HG03175 (cell line): ENCODE results near the gene COLQ.
"Not testable (repeated sequence)": the region's sequence is repeated elsewhere in the genome, so short reads cannot be mapped to it uniquely, and the experiment has no call there.

Experiments used
- ATAC-seq: cut with Tn5 transposase; IDR thresholded peaks from one replicate; pipeline ENCODE4 v1.9.1; 2021; ENCODE audit warnings: mild to moderate bottlenecking, moderate library complexity; ENCODE audit not compliant: unreplicated experiment

Gene COLQ

DNA sequence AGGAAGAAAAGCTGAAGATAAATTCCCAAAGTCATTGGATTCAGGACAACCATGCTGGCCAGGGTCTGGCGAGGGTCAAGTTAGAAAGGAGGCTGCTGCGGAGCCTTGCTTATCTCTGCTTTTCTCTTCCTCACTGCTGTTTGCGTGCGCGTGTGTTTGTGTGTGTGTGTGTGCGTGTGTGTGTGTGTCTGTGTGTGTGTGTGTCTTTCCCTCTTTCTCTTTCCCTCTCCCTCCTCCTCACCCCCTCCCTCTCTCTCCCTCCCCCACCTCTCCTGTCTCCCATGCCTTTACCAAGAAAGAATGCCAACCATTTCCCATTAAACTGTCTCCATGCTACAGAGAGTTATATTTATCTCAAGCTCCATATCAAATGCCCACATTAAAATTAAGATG is at the start of gene COLQ:
COLQ (minus strand) TSS at position 134 of the 393 bp plus-strand sequence; CDS start at position 53, 81 bp downstream.
- no peak for ATAC-seq

DNA sequence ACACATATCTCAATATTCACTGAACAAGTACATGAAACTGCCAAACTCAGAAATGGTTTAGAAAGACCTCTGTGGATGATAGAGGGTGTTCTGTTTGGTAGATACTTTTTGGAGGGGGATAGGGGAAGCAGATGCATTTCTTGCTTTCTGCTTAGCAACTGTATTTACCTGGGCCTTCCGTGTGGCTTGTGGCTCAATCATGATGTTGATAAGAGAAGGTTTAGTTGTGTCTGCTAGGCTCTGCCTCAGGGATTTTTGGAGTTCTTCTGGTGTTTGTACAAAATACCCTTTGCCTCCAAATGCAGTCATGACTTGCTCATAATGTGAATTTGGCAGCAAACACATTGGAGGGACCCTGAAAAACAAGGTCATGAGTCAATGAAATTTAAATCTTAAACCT is 41.7 kb upstream of the COLQ start:
- no peak for ATAC-seq

DNA sequence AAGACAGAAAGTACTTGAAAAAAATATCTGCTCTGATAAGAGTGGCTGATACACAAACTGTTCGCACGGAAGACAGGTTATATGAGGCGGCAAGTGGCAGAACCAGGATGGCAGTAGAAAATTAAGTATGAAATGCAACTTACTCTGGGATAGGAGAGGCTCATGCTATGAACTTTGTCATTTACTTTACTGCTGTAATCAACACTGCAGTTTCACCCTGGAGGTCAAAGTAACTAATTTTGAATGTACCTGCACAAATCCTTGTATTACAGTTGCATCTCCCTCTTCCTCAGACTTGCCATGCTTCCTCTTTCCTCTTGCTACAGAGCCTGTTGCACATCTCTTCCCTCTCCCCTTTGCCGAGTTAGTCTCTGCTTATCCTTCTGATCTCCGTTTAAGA is 41.1 kb upstream of the COLQ start:
- no peak for ATAC-seq

DNA sequence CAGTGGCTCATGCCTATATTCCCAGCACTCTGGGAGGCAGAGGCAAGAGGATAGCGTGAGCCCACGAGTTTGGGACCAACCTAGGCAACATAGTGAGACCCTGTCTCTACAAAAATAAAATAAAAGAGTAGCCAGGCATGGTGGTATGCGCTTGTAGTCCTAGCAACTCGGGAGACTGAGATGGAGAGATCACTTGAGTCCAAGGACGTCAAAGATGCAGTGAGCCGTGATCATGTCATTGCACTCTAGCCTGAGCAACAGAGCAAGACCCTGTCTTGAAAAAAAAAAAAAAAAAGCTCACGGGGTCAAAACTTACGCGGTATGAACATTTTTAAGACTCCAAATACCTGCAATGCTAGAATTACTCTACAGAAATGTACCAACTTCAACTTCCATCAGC is 37.1 kb upstream of the COLQ start:
- ATAC-seq = no peak

DNA sequence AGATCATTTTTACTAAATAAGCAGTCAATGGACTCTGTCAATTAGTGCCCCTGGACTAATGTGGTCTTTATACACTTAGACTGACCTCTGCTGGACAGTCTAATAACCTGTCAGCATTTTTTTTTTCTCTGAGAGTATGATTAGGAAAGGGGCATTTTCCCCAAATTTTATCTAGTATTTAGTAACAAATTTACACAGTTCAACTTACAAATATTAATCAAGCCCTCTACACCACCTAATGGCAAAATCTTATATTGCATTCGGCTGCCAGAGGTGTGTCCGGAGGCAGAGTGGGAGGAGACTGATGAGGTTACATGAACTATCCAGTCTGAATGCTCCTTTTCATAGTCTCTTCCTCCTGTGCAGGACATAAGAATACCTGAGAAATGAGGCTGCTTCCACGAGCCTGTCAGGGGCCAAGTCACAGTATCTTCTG is 36.0 kb upstream of the COLQ start:
- ATAC-seq = peak; percentile 74

DNA sequence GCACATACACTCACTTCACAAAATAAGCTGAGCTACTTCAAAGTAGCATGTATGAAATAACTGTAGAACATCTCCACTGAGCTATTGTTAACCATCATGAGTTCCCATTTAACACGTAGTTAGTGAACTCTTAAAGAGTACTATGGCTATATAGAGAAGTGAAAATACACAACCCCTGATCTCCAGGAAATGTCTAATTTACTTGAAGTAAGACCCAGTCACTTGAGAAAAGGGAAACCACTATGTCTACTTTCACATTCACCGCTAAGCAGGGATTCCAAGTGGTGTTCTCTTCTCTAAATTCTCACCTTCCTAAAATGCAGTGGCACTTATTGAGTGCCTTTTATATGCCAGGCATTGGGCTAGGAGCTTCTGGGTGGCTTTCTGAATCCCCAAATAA is 35.0 kb upstream of the COLQ start:
- peak; percentile 88 for ATAC-seq

DNA sequence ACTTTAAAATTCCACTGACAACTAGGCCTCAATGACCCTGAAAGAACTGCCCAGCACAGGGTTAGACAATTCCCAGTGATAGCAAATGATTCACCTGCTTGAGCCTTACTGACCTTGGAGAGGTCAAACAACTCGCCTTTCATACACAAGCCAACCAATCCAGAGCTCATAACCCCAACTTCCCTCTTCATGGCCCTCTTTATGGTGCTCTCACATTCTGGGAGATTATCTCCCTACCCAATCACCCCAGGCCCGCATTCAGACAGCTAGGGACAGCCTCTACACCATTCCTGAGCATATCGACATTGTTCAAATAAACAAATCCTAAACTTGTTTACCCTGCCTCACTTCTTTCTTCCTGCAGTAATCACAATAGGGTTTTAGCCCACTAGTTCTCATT is 32.2 kb upstream of the COLQ start:
- ATAC-seq = no peak

DNA sequence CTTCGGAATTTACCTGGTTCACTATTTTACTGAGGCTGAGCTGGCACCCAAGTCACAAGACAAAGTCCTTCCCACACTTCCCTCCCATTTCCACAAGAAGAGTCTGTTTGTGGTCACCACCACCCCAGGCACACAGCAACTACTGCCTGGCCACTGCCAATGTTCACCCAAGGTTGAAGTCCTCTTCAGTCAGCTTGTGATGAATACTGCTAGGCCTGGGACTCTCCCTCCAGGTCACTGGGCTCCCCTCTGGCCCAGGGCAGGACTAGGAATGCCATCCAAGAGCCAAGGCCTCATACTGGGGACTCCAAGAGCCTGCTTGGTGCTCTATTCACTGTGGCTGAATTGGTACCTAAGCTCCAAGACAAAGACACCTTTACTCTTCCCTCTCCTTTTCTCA is 30.4 kb upstream of the COLQ start:
- no peak for ATAC-seq

DNA sequence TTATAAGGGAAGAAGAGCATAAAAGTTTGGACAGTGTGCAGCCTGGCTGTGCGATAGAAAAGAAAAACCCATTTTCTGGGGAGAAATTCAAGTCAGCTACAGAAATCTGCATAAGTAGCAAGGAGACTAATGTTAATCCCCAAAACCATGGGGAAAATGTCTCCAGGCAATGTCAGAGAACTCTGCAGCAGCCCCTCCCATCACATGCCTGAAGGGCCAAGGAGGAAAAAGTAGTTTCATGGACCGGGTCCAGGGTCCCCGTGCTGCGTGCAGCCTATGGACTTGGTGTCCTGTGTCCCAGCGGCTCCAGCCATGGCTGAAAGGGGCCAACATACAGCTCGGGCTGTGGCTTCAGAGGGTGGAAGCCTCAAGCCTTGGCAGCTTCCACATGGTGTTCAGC is 28.3 kb upstream of the COLQ start:
- ATAC-seq = no peak

DNA sequence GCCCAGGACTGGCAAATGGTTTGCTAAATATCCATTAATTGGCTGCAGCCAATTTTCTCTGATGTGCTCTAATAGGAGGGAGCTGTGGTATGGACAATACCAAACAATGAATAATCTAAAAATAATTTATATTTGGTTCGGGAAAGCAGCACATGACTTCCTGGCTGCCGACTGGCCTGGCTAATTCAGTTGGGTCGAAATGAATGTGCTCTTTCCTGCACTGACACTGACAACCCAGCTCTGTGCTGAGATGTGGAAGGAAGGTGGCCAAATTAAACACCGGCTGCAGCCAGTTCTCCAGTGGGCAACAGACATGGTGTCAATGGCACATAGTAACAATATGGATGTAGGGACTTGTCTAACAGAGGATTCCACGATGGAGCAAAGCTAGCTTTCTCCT is 21.1 kb upstream of the COLQ start:
- ATAC-seq = no peak

DNA sequence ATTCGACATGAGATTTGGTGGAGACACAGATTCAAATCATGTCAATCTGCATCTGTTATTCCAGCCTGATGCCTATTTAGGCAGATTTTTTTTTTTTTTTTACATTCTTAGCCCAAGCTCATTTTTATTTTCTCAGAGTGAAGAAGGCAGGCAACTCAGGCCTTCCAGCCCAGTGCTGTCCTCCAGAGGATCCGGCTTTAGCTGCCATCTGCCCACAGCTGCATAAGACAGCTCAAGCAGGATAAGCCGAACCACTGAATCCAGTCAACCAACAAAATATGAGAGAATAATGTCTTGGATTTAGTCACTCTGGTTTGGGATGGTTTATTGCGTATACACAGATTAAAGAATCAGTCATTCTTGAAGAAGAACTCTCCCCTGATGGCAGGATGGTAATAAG is 19.9 kb upstream of the COLQ start:
- ATAC-seq = no peak

DNA sequence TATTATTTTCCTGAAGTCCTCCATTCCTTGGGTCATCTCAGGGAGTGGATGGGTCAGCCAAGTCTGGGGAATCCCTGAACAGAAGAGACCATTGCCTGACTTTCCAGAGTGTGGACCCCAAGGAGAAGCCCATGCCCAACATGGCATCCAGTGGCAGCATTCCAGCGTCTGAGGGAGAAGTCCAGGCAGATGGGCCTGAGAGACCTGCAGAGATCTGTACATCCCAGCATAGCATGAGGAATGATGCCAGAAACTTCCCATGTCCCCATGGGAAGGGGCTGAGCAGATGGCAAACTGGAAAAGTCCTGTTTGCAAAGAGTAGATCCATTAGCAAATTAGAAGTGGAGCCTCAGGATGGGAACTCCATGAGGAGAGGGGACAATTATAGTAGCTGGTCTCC is 17.6 kb upstream of the COLQ start:
- no peak for ATAC-seq

DNA sequence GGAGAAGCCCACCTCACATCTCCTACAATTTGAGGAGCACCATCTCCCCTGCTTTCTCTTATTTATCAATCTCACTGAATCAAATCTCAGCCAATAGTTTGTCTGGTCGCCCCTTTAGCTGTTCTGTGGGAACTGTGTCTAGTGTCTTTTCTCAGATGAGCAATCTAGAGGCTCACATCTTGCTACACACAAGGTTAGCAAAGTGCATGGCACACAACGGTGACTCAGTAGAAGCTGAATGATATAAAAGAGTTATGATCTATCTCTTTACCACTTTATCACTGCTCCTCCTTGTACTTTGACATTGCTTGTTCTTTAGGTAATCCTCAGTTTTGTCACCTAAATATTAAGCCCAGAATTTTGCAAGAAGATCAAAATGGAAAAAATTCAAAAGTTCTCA is 16.8 kb upstream of the COLQ start:
- ATAC-seq = no peak

DNA sequence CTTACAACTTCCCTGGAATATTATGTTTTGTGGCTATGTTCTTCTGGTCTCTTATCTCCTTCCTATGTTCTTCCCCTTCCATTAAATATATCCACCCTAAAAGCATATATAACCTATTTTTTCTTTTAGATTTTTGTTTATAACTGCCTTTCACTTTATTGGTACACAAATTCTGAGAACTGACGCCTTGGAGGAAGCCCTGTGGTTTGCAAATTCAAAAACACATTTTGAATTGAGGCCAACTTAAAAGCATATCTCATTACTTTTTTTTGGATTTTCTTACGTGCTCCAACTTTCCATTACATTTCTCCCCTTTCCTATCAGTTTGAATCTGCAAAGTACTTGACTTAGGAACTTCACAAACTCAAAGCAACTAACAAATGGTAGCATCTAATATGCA is 15.3 kb upstream of the COLQ start:
- no peak for ATAC-seq

DNA sequence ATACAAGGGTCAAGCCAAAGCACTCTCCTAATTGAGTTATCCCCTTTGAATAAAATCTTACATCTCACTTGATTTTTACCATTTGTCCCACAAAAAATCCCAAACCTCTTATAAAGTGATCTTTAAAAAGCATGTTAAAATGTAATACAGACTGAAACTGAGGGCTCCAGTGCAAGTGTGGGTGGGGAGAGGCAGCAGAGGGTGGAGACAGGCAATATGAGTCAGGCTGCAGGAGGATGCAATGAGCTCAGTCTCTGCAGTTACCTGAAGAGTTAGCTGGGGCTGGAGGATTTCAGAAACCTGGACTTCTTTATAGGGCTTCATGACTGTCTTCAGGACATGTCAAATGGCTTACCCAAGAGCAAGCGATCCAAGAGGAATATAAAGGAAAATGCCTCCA is 14.2 kb upstream of the COLQ start:
- ATAC-seq = no peak

DNA sequence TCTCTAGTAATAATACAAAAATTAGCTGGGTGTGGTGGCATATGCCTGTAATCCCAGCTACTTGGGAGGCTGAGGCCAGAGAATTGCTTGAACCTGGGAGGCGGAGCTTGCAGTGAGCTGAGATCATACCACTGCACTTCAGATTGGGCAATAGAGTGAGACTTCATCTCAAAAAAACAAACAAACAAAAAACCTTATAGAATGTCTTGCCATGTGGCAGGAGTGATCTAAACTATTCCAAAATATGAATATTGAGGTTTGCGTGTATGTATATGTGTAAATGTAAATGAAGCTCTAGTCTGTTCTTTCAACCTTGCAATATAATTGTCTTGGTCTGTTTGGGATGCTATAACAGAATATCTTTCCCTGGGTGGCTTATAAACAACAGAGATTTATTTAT is 11.1 kb upstream of the COLQ start:
- ATAC-seq = not testable (repeated sequence)

DNA sequence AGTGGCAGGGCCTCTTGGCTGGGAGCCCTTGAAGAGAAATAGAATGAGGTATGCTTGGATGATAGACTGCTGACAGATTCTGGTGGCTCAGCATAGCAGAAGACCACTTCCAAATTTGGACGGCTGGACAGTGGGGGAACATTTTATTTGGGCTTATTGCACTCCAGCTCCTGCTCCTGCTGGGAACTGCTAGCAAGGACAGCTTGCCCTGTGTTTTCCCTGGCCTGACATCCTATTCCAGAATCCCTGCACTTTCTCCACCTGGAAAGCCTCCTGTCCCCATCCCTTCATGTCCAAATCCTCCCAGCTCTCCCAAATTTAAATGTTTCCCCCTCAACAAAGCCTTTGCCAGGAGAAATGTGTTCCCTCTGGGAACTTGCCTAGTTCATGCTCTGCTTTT is 9.8 kb upstream of the COLQ start:
- no peak for ATAC-seq

DNA sequence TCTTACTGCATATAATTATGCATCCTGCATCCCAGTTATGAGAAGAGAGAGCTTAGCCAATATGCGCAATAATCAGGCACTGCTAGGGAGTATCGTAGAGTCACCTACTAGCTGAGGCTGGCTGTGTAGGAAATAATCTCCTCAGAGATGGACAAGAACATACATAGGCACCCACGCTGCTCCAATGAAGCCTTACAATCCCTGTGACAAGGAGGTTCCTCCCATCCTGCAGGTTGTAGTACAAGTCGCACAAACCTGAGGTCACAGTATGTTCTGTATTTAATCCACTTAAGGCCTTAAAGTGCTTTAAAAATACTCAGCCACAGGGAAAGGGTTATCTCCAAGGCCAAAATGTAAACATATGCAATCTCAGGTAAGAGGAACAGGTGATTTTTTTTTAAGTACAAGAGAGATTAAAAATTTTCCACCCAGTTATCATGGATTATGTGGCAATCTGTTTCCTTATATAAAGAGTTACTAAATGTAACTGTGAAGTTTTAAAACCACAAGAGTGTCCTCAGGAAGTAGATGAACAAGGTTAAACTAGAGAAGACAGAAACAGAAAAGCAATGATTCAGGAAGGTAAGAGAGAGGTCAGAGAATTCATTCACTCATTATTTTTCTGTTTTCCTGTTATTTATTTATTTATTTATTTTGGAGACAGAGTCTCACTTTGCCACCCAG is 7.5 kb upstream of the COLQ start:
- ATAC-seq = no peak

DNA sequence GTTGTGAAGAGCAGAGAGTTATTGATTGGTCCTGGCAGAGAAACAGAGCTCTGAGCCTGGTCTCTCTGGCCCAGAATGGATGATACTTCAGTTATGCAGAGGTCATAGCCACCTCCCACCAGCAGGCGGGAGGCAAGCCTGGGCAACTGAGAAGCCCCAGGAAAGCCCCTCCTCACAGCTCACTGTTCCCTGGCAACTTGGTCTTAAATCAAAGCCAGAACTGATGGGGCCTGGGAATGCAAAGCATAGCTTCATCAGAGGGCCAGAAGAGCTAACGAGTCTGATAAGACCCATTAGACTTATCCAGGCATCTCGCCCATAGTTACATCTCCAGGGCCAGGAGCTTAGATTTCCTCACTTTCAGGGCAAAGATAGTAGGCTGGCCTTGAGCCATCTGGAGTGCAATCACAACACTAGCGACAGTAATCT is 5.5 kb upstream of the COLQ start:
- ATAC-seq = peak; percentile 63

DNA sequence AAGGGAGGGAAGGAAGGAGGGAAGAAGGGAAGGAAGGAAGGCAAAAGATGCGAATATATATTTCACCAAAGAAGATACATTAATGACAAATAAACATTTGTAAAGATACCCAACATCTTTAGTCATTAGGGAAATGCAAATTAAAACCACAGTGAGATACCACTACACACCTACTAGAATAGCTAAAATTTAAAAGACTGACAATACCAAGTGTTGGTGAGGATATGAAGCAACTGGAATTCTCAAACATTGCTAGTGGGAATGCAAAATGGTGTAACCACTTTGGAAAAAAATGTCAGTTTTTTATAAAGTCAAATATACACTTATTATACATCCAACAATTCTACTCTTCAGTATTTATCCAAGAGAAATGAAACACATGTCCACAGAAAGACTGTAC is 4.3 kb upstream of the COLQ start:
- ATAC-seq = no peak

DNA sequence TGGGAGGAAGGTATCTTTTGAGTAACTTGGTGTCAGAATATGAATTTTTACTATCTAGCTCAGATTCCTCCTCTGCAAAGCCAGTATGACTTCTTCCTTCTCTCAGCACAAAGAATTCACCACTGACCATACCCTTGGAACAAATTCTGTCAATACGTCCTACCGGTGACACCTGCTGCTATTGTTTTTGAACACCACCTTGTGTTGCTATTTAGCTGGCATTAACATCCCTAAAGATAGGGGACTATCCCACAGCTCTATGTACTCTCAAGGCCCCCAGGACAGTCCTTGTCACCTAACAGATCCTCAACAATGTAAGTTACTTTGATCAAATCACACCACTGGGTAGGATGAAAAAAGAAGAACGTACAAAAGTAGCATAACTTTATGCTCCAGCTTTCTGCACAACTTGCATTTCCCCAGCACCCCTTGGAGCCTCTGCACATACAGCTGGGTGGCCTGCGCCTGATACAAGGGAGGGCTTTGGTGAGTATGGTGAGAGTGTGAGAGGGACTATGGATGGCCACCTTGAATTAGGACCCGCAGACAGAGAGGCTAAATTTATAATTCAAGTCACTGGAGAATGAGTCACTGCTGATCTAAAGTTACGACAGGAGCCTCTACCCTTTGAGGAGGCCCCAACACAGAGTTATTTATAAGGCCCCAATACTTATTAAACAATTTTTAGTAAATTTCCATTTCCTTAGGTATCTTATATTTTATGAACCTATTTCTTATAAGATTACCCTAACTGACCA is 2.3 kb upstream of the COLQ start:
- no peak for ATAC-seq

DNA sequence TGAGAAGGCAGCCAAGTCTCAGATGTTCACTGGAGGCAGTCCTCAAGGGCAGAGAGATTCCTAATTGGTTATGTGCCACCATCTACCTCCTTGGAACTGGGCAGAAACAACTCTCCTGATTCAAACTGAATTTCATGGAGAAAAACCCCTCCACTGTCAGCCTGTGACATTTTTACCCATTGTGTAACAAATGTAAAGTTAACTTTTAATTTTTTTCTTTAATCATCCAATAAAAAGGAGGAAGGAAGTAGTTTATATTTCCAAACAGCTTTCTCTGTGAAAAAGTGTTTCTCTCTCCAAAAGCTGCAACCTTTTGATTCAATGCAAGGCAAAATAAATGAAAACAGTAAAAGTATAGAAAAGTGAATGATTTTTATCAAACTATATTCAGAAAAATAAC is 510 bp upstream of the COLQ start:
- no peak for ATAC-seq
